GM18870 (cell line): Measurements from ENCODE around the gene TRAPPC5.
A peak's percentile ranks its signal among the peaks of the same experiment; 100 is the strongest.

Experiments
- ATAC-seq: cut with Tn5 transposase; IDR thresholded peaks from one replicate; pipeline ENCODE4 v1.9.1; 2021; ENCODE audit warnings: moderate library complexity; ENCODE audit not compliant: unreplicated experiment

The TRAPPC5 gene

DNA sequence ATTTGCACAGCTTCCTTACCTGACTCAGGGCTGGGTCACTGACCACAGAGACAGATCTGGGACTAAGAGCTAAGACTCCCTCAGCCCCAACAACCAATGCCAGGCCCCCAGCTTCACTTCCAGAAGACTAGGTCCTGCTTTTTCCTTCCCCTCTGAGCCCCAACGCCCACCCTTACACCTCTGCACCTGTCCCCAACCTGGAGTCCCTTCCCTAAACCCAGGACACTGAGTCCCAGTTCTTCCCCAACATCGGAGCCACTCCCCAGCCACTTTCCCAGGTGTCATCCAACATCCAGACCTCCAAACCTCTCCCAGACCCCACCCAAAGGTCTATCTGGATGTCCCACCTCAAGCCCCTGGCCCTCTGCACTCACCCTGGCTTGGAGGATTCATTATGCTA, 18.4 kb downstream of the TRAPPC5 start:
- ATAC-seq = no peak

DNA sequence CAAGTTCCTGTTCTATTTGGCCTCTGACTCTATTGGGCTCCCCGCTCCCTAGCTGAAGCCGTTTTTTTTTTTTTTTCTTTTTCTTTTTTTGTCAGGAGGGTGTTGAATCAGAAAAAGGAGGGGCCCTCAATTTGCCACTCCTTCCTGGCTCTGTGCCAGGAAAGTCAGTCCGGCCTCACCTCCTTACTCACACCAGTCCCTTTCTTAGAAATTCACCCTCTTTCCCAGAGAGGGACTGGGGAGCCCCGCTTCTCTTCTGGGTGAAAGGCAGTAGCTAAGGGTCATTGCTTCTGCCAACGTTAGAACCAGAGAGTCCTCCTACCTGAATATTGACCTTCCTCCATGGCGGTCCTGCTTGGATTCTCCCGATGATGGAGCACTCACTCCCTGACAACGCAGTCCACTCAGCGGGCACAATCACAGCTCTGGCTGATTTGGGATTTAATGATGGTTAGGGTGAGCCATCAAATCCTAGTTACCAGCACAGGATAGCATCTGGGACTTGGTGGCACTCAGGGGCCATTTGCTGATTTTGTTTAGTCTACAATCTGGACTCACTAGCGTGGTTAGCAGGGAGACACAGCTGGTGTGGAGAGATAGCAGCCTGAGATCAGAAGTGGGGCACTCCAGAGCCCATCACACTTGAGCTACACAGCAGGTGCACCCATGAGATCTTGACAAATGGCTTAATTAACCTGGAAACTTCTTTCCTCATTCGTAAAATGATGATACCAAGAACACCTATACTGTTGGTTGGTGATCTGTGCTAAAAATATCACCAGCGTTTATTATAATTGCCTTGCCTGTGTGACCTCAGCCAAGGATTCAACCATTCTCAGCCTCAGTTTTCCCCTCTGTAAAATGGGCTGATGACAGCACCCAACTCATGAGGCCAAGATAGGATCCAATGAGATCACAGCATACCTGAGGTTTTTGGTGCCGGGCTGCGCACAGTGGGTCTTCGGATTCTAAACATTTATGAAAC, 19.1 kb downstream of the TRAPPC5 start:
- no peak for ATAC-seq

DNA sequence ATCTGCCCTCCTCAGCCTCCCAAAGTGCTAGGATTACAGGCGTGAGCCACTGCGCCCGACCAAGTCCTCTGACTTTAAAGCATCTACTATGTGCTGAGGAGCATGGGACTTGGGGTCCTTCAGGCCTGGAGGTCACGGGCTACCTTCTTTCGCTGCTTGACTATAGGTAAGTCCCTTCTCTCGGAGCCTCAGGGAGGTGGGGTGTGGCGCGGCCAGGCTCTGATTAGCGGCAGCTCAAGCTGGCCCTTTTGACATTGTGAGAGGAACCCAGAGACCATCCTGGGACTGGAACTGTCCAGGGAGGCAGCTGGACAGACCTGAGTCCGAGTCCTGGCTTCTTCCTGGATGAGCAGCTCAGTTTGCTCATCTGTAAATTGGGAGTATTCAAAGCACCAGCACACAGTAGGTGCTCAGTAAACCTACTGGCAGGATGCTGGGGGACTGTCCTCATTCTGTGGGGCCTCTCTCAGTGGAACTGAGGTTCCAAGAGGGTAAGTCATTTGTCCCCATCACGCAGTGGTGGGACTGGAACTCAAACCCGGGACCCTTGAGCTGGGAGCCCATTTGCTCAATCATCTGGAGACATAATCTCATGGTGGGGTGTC, 20.5 kb downstream of the TRAPPC5 start:
- no peak for ATAC-seq

DNA sequence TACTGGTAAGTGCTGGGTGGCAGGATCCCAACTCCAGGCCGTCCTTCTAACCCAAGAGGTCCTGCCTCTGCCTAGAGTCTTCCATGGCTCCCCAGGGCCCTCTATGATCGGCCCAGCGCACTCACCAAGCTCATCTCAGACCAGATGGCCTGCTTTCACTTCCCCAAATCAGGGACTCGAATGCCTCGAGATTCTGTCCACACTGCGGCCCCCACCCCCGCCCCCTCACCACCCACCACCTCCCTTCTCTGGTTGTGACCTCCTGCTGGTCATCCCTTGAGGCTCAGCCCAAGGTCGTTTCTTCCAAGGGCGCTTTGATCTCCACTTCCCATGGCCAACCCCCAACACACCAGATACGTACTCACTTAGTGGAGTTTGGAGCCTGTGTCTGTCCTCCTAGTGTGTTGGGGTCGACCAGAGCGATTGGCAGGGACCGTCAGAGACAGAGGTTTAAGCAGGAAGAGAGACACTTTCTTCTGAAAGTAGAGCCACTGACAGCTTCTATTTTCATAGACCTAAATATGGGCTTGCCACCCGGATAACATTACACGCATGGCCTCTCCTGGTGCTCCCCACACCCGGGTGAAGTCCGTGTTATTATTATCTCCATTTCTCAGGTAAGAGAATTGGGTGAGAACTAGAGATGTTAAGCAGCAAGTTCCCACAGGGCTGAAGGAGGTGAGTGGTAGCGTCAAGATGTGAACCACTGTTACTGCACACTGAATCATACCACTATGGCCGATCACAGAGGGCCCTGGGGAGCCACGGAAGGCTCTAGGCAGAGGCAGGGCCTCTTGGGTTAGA, 21.2 kb downstream of the TRAPPC5 start, which contains the start of gene FCER2:
Gene FCER2 (minus strand): TSS at position 478 of the 804 bp plus-strand sequence. CDS start 2,371 bp downstream, outside the sequence.
- peak; percentile 39 for ATAC-seq

DNA sequence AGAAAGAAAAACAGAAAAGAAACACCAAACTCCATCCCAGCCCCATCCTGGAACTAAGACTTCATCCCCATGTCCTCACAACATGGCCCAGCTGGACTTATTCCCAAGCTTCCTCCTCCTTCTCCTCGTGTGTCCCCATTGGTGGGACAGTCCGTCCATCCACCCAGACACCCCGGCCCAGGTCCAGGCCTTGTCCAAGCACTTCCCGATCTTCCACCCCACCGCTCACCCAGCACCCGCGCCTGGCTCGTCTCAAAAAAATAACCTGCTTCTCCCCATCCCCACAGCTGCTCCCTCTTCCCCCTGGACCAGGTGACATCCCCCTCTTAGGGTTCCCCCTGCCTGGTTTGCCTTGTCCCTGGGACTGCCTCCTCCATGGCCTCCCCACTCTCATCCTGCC, 22.7 kb downstream of the TRAPPC5 start:
- no peak for ATAC-seq

DNA sequence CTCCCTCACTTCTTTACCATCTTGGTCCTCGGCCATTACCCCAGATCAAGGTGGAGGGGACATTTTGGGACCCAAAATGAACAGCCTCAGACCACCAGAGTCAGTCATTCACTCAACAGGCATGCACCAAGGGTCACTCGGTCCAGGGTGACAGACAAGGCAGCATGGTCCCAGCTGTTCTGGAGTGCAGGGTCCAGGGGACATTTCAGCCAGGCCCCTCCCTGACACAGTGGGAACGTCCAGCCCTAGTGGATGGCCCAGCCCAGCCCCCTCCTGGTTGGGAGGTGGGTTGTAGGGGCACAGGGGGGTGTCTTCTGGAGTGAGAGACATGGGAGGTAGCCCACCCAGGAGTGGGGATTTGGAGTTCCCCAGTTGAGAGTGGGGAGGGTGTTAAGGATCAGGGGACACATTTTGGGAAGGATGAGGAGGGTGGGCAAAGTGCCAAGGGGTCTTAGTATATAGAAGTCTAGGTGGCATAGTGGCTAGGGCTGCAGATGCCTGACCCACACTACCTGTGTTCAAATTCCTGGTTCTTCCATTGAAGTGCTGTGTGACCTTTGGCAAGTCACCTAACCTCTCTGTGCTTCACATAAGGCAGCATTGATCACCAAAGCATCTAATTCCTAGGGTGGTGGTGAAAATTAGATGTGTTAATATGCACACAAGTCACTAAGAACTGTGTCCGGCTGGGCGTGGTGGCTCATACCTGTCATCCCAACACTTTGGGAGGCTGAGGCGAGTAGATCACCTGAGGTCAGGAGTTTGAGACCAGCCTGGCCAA, 23.8 kb downstream of the TRAPPC5 start:
- no peak for ATAC-seq

DNA sequence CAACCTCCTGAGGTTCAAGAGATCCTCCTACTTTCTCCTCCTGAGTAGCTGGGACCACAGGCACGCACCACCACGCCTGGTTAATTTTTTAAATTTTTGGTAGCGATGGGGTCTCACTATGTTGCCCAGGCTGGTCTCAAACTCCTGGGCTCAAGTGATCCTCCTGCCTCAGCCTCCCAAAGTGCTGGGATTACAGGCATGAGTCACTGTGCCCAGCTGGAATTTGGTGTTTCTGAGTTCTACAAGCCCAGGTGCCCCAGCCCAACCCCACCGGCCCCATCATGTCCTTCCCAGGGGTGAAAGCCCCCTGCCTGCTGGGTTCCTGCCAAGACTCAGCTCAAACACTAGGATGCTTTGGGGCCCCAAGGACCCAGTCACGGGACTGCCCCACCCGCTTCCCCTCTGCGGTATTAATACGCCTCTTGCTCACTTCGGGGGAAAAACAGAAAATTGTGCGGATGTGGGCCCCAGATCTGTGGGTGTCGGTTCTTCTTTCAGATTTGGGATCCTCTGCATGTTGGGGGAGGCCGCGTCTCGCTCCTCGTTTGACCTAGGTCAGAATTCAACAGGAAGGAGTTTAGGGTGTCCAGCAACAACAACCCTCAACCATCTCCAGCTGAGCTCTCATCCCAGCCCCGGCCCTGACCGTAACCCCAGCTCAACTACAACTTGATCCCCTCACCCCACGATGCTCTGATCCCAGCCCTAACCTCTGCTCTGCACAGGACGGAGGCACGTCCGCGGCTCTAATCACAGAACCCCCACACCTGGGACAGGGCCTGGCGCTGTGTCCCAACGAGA, 25.0 kb downstream of the TRAPPC5 start:
- no peak for ATAC-seq

DNA sequence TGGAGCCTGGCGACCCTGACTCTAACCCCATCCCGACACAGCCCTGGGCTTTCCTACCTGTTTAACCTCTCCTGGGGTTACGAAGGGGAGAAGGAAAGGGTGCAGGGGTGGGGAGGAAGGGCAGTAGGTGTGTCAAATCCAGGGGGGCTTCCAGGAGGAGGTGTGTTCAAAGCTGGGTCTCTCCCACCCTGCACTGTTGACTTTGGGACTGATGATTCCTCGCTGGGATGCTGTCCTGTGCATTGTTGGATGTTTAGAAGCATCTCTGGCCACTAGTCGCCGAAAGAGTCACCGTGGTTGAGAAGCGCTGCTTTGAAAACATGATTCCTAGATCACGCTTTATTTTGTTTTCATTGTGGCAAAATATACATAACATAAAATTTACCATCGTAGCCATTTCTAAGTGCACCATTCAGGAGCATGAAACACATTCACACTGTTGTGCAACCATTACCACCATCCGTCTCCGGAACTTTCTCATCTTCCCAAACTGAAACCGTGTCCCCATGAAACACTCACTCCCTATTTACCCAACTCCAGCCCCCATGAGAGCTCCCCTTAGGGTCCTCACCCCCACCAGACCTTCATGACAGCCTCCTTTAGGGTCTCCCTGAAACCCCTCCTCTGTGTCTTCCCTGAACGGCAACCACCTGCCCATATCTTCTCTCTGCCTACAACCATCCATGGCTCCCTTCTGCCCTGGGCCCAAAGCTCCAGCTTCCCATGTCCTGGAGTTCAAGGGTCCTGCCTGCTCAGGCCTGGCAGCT, 25.7 kb downstream of the TRAPPC5 start:
- ATAC-seq = no peak

DNA sequence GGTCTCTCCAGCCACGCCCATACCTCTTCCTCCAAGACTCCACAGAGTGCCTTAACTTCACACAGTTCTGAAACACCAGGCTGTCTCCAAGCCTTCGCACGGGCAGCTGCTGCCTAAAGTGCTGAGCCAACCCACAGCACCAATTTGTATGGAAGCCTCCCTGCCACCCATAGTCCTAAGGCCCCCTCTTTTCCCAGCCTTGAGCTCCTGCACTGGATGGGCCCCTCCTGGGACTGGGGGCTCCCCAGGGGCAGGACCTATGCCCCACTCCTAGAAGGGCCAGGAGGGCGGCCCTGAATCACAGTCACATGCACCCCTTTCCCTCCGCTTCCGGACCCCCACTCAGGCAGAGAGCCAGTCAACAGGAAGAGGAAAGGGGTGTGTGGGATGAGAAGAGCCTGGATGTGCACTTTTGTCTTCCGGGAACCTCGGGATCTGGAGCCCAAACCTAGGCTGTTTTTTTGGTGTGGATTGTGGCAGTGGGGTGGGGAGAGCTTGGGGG, 26.4 kb downstream of the TRAPPC5 start:
- no peak for ATAC-seq

DNA sequence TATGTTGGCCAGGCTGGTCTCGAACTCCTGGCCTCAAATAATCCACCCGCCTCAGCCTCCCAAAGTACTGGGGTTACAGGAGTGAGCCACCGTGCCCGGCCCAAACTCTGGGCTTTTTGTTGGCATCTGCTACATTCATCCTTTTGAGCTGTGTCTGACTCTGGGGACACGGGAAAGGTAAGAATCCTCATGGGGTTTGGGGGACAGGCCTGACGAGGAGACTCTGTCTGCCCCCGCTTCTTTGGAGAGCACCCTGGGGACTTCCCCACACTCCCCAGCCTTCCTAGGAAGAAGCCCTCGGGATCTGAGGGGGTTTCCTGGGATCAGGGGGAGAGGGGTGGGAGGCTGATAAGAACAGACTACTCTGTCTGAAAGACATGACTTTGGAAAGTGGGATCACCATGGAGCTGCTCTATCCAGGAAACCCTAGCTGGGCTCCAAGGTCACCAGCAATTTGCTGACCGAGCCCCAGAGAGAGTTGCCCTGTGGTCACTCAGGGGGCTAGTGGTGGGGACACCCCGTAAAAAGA, 29.4 kb downstream of the TRAPPC5 start:
- no peak for ATAC-seq

DNA sequence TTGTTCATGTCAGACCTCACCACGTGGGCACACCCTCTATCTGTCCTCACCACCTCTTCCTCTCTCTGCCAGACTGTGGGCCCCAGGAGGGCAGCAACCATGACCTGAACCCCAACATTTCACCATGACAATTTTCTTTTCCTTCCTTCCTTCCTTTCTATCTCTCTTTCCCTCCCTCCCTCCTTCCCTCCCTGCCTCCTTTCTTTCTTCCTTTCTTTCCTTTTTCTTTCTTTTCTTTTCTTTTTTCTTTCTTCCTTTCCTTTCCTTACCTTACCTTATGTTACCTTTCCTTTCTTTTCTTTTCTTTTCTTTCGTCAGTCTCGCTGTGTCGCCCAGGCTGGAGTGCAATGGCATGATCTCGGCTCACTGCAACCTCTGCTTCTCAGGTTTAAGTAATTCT, 30.0 kb downstream of the TRAPPC5 start:
- ATAC-seq = no peak

DNA sequence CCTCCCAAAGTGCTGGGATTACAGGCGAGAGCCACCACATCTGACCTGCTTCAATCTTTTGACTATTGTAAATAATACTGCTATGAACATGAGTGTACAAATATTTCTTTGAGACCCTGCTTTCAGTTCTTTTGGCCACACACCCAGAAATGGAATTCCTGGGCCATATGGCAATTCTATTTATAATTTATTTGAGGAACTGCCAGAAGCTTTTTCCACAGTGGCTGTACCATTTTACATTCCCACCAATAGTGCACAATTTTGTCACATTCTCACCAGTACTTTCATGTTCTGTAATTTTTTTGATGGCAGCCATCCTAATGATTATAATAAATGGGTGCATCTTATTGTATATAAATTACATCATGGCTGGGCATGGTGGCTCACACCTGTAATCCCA, 35.0 kb downstream of the TRAPPC5 start:
- no peak for ATAC-seq

DNA sequence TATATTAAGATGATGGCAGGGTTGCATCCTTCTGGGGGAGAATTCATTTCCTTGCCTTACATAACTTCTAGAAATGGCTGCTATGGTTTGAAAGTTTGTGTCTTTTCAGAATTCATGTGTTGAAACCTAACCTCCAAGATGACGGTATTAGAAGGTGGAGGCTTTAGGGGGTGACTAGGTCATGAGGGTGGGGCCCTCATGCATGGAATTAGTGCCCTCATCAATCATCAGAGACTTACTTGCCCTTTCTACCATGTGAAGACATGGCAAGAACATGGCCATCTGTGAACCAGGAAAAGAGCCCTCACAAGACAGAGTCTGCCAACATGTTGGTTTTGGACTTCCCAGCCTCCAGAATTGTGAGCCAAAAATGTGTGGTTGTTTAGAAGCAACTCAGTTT, 36.1 kb downstream of the TRAPPC5 start:
- ATAC-seq = no peak

DNA sequence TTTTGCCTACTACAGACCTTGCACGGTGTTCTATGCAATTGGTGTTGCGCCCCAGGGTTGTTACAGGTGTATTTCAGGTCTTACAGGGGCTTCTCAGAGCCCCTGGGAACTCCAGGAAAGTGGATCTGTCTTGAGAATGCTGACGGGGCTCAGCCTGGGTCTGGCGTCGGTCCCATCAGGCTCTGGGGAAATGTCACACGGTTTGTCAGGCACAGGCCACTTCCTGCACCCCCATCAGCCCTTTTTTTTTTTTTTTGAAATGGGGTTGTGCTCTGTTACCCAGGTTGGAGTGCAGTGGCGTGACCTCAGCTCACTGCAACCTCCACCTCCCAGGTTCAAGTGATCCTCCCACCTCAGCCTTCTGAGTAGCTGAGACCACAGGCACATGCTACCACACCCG, 38.0 kb downstream of the TRAPPC5 start:
- no peak for ATAC-seq

DNA sequence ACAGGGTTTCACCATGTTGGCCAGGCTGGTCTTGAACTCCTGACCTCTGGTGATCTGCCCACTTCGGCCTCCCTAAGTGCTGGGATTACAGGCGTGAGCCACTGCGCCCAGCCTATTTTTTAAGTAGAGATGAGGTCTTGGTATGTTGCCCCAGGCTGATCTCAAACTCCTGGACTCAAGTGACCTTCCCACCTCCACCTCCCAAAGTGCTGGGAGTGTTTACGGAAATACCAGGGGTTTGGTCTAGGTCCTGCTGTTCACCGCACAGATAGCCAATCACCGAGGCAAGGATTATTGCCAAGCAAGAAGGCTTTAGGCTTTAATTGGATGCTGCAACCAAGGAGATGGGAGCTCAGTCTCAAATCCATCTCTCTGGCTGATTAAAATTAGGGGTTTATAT, 39.7 kb downstream of the TRAPPC5 start:
- ATAC-seq = no peak

DNA sequence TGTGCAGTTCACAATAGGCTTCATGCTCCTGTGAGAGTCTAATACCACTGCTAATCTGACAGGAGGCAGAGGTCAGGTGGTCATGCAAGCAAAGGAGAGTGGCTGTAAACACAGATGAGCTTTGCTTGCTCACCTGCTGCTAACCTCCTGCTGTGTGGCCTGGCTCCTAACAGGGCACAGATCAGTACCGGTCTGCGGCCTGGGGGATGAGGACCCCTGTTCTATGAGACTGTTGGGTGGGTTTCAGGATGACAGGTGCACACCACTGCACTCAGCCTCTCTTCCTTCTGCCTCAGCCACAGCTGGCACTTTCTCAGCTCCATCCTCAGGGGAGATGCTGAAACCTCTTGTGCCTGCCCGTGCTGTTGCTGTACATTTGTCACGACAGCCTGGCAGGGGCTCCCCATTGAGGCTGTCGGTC, 41.6 kb downstream of the TRAPPC5 start:
- ATAC-seq = no peak

DNA sequence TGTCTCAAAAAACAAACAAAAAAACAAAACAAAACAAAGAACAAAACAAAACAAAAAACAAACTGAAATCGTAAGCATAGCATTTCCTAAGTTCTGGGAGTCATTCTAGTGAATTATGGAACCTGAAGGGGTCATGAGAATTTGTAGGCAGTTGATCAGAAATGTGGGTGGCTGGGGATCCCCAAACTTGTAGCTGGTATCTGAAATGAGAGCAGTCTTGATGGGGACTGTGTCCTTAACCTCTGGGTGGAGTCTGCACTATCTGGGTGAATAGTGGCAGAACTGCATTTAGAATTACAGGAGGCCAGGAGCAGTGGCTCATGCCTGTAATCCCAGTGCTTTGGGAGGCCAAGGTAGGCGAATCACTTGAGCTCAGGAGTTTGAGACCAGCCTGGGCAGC, 45.2 kb downstream of the TRAPPC5 start:
- ATAC-seq = no peak

DNA sequence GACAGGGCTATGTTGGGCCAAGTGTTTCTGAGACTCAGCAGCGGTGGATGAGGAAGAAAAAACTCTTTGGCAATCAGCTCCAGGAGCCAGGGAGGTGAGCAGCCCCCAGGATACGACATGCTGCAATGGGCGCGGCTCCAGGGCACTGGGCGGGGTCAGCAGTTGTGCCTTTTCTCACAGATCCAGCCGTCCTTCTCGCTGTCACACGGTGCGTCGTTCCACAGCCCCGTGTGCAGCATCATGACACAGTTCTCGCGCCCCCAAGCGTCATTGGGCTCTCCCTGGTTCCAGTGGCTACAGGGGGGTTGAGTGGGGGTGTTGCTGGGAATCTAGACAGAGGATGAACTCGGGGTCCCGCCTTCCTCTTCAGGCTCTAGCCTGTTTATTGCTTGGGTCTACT, 48.6 kb downstream of the TRAPPC5 start:
- ATAC-seq = no peak
